ENCODE results near the gene BAIAP3. TPM values are rescaled to one million over a fixed set of nuclear protein-coding genes. Genes with fewer than 3 reads are reported as not detected.

BAIAP3 gene
- total and polyA plus RNA-seq, 2 of the 8 experiments (the other 6 are each of a cell fraction or from before 2014, with no cell fraction given): 2.9 to 6.8 TPM

DNA sequence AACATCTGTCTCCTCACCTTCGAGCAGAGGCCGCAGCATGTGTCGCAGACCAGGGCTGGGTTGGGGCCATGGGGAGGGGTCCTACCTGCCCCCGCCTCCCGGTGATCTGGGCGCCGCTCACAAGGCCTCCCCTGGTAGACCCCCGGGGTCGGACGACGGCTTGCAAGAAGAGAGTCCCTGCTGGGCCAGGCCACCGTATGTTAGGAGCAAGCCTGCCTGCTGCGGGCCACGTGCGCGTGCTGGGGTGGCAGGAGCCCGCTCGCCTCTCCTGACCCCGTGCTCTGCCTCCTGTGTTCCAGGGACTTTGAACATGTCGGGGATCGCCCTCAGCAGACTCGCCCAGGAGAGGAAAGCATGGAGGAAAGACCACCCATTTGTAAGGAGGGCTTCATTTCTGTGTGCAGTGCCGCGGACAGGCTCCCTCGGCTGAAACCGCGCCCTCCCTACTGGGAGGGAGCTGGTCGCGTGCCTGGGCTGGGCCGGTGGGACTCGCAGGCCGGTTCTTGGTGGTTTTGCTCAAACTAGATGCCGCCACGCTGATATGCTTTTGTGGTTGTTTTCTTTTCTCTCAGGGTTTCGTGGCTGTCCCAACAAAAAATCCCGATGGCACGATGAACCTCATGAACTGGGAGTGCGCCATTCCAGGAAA lies 19.6 kb upstream of the BAIAP3 start:
- H4K8ac ChIP-seq (ENCODE audit: extremely low read depth, insufficient read depth, low read length): no peak overlapping the region
- no peak overlapping the region for H3K4ac ChIP-seq (replicated peaks; ENCODE audit: insufficient read length, low read depth, low read length)
- DNase-seq (ENCODE audit: low read depth in 1 of 2, low spot score in 2 of 2) (no peak), FAIRE-seq (no peak)
- H3K23me2 ChIP-seq (ENCODE audit: low read depth, low read length): peaks cover 12% of the 10 kb centered on the region
- no peak overlapping the region for H2BK12ac ChIP-seq (ENCODE audit: low read depth, low read length)
- H2BK15ac ChIP-seq (ENCODE audit: low read length): no peak overlapping the region
- no peak overlapping the region for H2AFZ ChIP-seq (ENCODE audit: low read length)
- no peaks in the 10 kb centered on the region for H3K9me3 ChIP-seq (ENCODE audit: insufficient read depth in 2 of 2, low read depth in 1 of 2, low read length in 1 of 2)
- no peak overlapping the region for H3K4me3 ChIP-seq (ENCODE audit: extremely low read depth in 1 of 4, insufficient read depth in 2 of 4, low read depth in 3 of 4, low read length in 4 of 4)
- no peak overlapping the region for H2BK20ac ChIP-seq (ENCODE audit: low read length)
- ChIA-PET CTCF (ENCODE audit: partially characterized antibody) (interaction anchor here (0.8 to 1.2 kb wide), 2 partner anchors 17 to 126 kb away, joined by 3 to 4 read pairs; no protein-coding TSS in a partner anchor), POLR2A (ENCODE audit: partially characterized antibody) (interaction anchor here (0.9 to 11.4 kb wide), 6 partner anchors 12 to 50 kb away, joined by 3 to 106 read pairs (median 6); no protein-coding TSS in a partner anchor)
- no peak overlapping the region for H2BK5ac ChIP-seq (ENCODE audit: low read depth, low read length)
- no peak overlapping the region for H3K56ac ChIP-seq (replicated peaks; ENCODE audit: insufficient read length, low read depth, low read length)
- no peak overlapping the region for H3K4me2 ChIP-seq (ENCODE audit: insufficient read depth in 1 of 2, low read depth in 2 of 2, low read length in 2 of 2)
- no peak overlapping the region for H3K9ac ChIP-seq (replicated peaks in 1 of 4; ENCODE audit: extremely low read depth in 1 of 4, low read depth in 3 of 4, low read length in 3 of 4)
- H3K79me2 ChIP-seq (ENCODE audit: control insufficient read depth in 1 of 2, insufficient read depth in 2 of 2, low read length in 2 of 2): peaks cover 36 to 76% of the 10 kb centered on the region in 2 experiments
- 95% methylated on average over 38 of the region's 38 CpGs; no CpG with 5 or more reads in 1 of the 2 experiments for WGBS, 2 experiments (ENCODE audit: extremely low coverage in 1 of 2, insufficient coverage in 1 of 2, insufficient read length in 1 of 2, insufficient replicate concordance in 2 of 2, low coverage in 1 of 2, low lambda C conversion rate in 2 of 2, missing lambda C conversion rate in 1 of 2)
- H3K23ac ChIP-seq (ENCODE audit: insufficient read length): no peak overlapping the region
- peaks cover 6% of the 10 kb centered on the region for H3K79me1 ChIP-seq (ENCODE audit: low read depth, low read length)
- H4K91ac ChIP-seq (replicated peaks; ENCODE audit: insufficient read length, low read length): no peak overlapping the region
- no peak overlapping the region for H3K14ac ChIP-seq (ENCODE audit: insufficient read length)
- H3K36me3 ChIP-seq (ENCODE audit: control insufficient read depth in 2 of 4, insufficient read depth in 4 of 4, low read length in 3 of 4): peaks cover 33 to 60% (median 47%) of the 10 kb centered on the region in 4 experiments
- no peak overlapping the region for H2AK5ac ChIP-seq (ENCODE audit: low read depth, low read length)
- H3K4me1 ChIP-seq (replicated peaks in 1 of 4; ENCODE audit: control insufficient read depth in 3 of 4, insufficient read depth in 4 of 4, low read length in 3 of 4): peaks cover 0 to 12% (median 5%) of the 10 kb centered on the region in 4 experiments; a peak in 5 of 7 replicates
- H3K18ac ChIP-seq (ENCODE audit: extremely low read depth, low read length): no peak overlapping the region
- H2BK120ac ChIP-seq (replicated peaks; ENCODE audit: low read depth, low read length): no peak overlapping the region
- H3K27ac ChIP-seq (ENCODE audit: low read depth, low read length): no peak overlapping the region; the same call in 1 of the 2 replicates
- H3K27me3 ChIP-seq (replicated peaks in 1 of 4; ENCODE audit: control insufficient read depth in 3 of 4, extremely low read depth in 1 of 4, insufficient read depth in 3 of 4, low read length in 3 of 4): no peaks in the 10 kb centered on the region
- no peak overlapping the region for H4K5ac ChIP-seq (ENCODE audit: insufficient read length, low read depth, low read length)
- peaks cover 55 to 65% of the 10 kb centered on the region in 2 experiments for H4K20me1 ChIP-seq (replicated peaks in 1 of 2; ENCODE audit: control insufficient read depth in 1 of 2, insufficient read depth in 2 of 2, low read length in 2 of 2)
- no peak for TF ChIP-seq SRF (IDR thresholded peaks at IDR 0.05; ENCODE audit: low read depth, low read length)
- TF ChIP-seq POLR2A (IDR thresholded peaks at IDR 0.05; ENCODE audit: control extremely low read depth in 1 of 2, low read depth in 2 of 2, low read length in 2 of 2): no peak
- TF ChIP-seq SAP30 (IDR thresholded peaks at IDR 0.05; ENCODE audit: insufficient read depth, insufficient replicate concordance, low read length): no peak
- no peak for TF ChIP-seq SIX5 (IDR thresholded peaks at IDR 0.05; ENCODE audit: low read depth, low read length)
- TF ChIP-seq TEAD4 (IDR thresholded peaks at IDR 0.05; ENCODE audit: low read depth, low read length): no peak
- no peak for TF ChIP-seq CEBPB (IDR thresholded peaks at IDR 0.05; ENCODE audit: low read depth, low read length)
- no peak for TF ChIP-seq SIRT6 (IDR thresholded peaks at IDR 0.05; ENCODE audit: low read length)
- TF ChIP-seq RXRA (IDR thresholded peaks at IDR 0.05; ENCODE audit: insufficient read depth, low read depth, low read length): no peak
- TF ChIP-seq KDM1A (IDR thresholded peaks at IDR 0.05; ENCODE audit: borderline replicate concordance, low read length): no peak
- no peak for TF ChIP-seq HDAC6 (IDR thresholded peaks at IDR 0.05; ENCODE audit: low read depth, low read length)
